Measurements from ENCODE around the gene MAN1A2. TPM values are rescaled to one million over a fixed set of nuclear protein-coding genes. Genes with fewer than 3 reads are reported as not detected.
A peak's percentile ranks its signal among the peaks of the same experiment; 100 is the strongest.
"Not testable (repeated sequence)": the region's sequence is repeated elsewhere in the genome, so short reads cannot be mapped to it uniquely, and the experiment has no call there.

Gene MAN1A2
- total and polyA plus RNA-seq, 4 experiments from 2014 or later, result 17.5 to 66.5 (median 40.6) TPM

- intact Hi-C loops (cut with micrococcal nuclease), result no loop called here
- no peaks in the 10 kb centered on the region for H3K27me3 Mint-ChIP-seq
- no peaks in the 10 kb centered on the region for H3K9me3 Mint-ChIP-seq
- Histone ChIP-seq H3K27ac (ENCODE audit: low read depth, low read length) (no peak overlapping the region), H3K4me1 (ENCODE audit: insufficient read depth, low read length) (no peaks in the 10 kb centered on the region), H3K36me3 (ENCODE audit: insufficient read depth, low read length) (no peaks in the 10 kb centered on the region), H3K27me3 (ENCODE audit: insufficient read depth, low read length) (no peaks in the 10 kb centered on the region), H3K4me3 (ENCODE audit: low read length in 2 of 2) (no peak overlapping the region), H3K9me3 (ENCODE audit: control insufficient read depth in 1 of 2, low read length in 2 of 2) (no peaks in the 10 kb centered on the region)
- H3K4me1 Mint-ChIP-seq, result peaks cover 13 to 27% (median 20%) of the 10 kb centered on the region in 4 donors
- CTCF ChIA-PET (ENCODE audit: partially characterized antibody), result interaction anchor here (0.9 kb wide), 1 partner anchor 99 kb away, joined by 3 read pairs; no protein-coding TSS in a partner anchor
- POLR2A ChIA-PET (ENCODE audit: partially characterized antibody), result no interaction called here
- H3K4me3 Mint-ChIP-seq, result no peak overlapping the region
- no peak overlapping the region for H3K27ac Mint-ChIP-seq
- no peaks in the 10 kb centered on the region for H3K36me3 Mint-ChIP-seq
- no peak for DNase-seq
Measured at GRCh38 chr1:117436513-117436912, 69.3 kb downstream of the MAN1A2 start.

GRCh38 chr1:117447661-117448060 is 80.4 kb downstream of the MAN1A2 start:
- no peaks in the 10 kb centered on the region for H3K27me3 ChIP-seq (ENCODE audit: insufficient read depth, low read length)
- Mint-ChIP-seq H3K4me1 (peaks cover 0 to 2% (median 0%) of the 10 kb centered on the region in 4 donors), H3K9me3 (peaks cover 4 to 22% (median 12%) of the 10 kb centered on the region in 8 donors), H3K27ac (peak overlapping the region in 1 of 7 donors; percentile 46), H3K27me3 (no peaks in the 10 kb centered on the region), H3K36me3 (peaks cover 60 to 75% of the 10 kb centered on the region in 2 donors), H3K4me3 (no peak overlapping the region)
- intact Hi-C loops (cut with micrococcal nuclease), result loop anchor here (5.0 kb wide), 1 partner anchor 50 kb away; no protein-coding TSS in a partner anchor
- H3K4me3 ChIP-seq (ENCODE audit: low read length in 2 of 2), result no peak overlapping the region
- no peaks in the 10 kb centered on the region for H3K9me3 ChIP-seq (ENCODE audit: control insufficient read depth in 1 of 2, low read length in 2 of 2)
- no peaks in the 10 kb centered on the region for H3K4me1 ChIP-seq (ENCODE audit: insufficient read depth, low read length)
- ChIA-PET CTCF (ENCODE audit: partially characterized antibody) (interaction anchor here (1.2 kb wide), 2 partner anchors 9 to 10 kb away, joined by 3 to 4 read pairs; no protein-coding TSS in a partner anchor), POLR2A (ENCODE audit: partially characterized antibody) (no interaction called here)
- no peak overlapping the region for H3K27ac ChIP-seq (ENCODE audit: low read depth, low read length)
- H3K36me3 ChIP-seq (ENCODE audit: insufficient read depth, low read length), result no peaks in the 10 kb centered on the region
- DNase-seq, result no peak

GRCh38 chr1:117452216-117452615 is 85.0 kb downstream of the MAN1A2 start:
- intact Hi-C loops (cut with micrococcal nuclease), result loop anchor here (10.0 kb wide), 1 partner anchor 87 kb away; the partner anchor contains the start of gene MAN1A2
- H3K4me3 ChIP-seq (ENCODE audit: low read length in 2 of 2), result no peak overlapping the region
- no peak for DNase-seq
- H3K27ac ChIP-seq (ENCODE audit: low read depth, low read length), result no peak overlapping the region
- H3K36me3 Mint-ChIP-seq, result peaks cover 63 to 75% of the 10 kb centered on the region in 2 donors
- H3K27ac Mint-ChIP-seq, result peak overlapping the region in 1 of 7 donors; percentile 48
- H3K27me3 ChIP-seq (ENCODE audit: insufficient read depth, low read length), result no peaks in the 10 kb centered on the region
- H3K4me1 Mint-ChIP-seq, result peaks cover 0 to 4% (median 2%) of the 10 kb centered on the region in 4 donors
- H3K9me3 Mint-ChIP-seq, result peaks cover 0 to 13% (median 6%) of the 10 kb centered on the region in 8 donors
- ChIA-PET CTCF (ENCODE audit: partially characterized antibody) (no interaction called here), POLR2A (ENCODE audit: partially characterized antibody) (no interaction called here)
- no peaks in the 10 kb centered on the region for H3K4me1 ChIP-seq (ENCODE audit: insufficient read depth, low read length)
- H3K27me3 Mint-ChIP-seq, result no peaks in the 10 kb centered on the region
- H3K4me3 Mint-ChIP-seq, result no peak overlapping the region
- H3K36me3 ChIP-seq (ENCODE audit: insufficient read depth, low read length), result no peaks in the 10 kb centered on the region
- H3K9me3 ChIP-seq (ENCODE audit: control insufficient read depth in 1 of 2, low read length in 2 of 2), result no peaks in the 10 kb centered on the region

GRCh38 chr1:117453958-117454357 is 86.7 kb downstream of the MAN1A2 start:
- H3K36me3 Mint-ChIP-seq, result peaks cover 51 to 65% of the 10 kb centered on the region in 2 donors

GRCh38 chr1:117458410-117458809 is 91.2 kb downstream of the MAN1A2 start:
- H3K27ac Mint-ChIP-seq; H3K4me3 ChIP-seq (ENCODE audit: low read length in 2 of 2); H3K27me3 Mint-ChIP-seq; H3K4me3 Mint-ChIP-seq; H3K36me3 ChIP-seq (ENCODE audit: insufficient read depth, low read length); H3K9me3 Mint-ChIP-seq; H3K4me1 ChIP-seq (ENCODE audit: insufficient read depth, low read length); DNase-seq; H3K9me3 ChIP-seq (ENCODE audit: control insufficient read depth in 1 of 2, low read length in 2 of 2); H3K27me3 ChIP-seq (ENCODE audit: insufficient read depth, low read length); H3K27ac ChIP-seq (ENCODE audit: low read depth, low read length); POLR2A ChIA-PET (ENCODE audit: partially characterized antibody); H3K4me1 Mint-ChIP-seq: not testable (repeated sequence)
- intact Hi-C loops (cut with micrococcal nuclease), result loop anchor here (10.0 kb wide), 1 partner anchor 94 kb away; the partner anchor contains the start of gene MAN1A2
- H3K36me3 Mint-ChIP-seq, result peaks cover 28 to 40% of the 10 kb centered on the region in 2 donors
- CTCF ChIA-PET (ENCODE audit: partially characterized antibody), result interaction anchor here (1.3 kb wide), 1 partner anchor 118 kb away, joined by 5 read pairs; no protein-coding TSS in a partner anchor

More at GRCh38 chr1:117453958-117454357, 86.7 kb downstream of the MAN1A2 start:
- CTCF ChIA-PET (ENCODE audit: partially characterized antibody), result no interaction called here
- Mint-ChIP-seq H3K9me3 (peaks cover 0 to 11% (median 5%) of the 10 kb centered on the region in 8 donors), H3K4me3 (no peak overlapping the region), H3K4me1 (peaks cover 0 to 4% (median under 1%) of the 10 kb centered on the region in 4 donors), H3K27me3 (no peaks in the 10 kb centered on the region), H3K27ac (no peak overlapping the region)
- H3K27me3 ChIP-seq (ENCODE audit: insufficient read depth, low read length), result no peaks in the 10 kb centered on the region
- H3K4me1 ChIP-seq (ENCODE audit: insufficient read depth, low read length), result no peaks in the 10 kb centered on the region
- intact Hi-C loops (cut with micrococcal nuclease), result loop anchor here (10.0 kb wide), 1 partner anchor 89 kb away; the partner anchor contains the start of gene MAN1A2
- DNase-seq, result no peak
- H3K36me3 ChIP-seq (ENCODE audit: insufficient read depth, low read length), result no peaks in the 10 kb centered on the region
- POLR2A ChIA-PET (ENCODE audit: partially characterized antibody), result no interaction called here
- no peak overlapping the region for H3K4me3 ChIP-seq (ENCODE audit: low read length in 2 of 2)
- H3K9me3 ChIP-seq (ENCODE audit: control insufficient read depth in 1 of 2, low read length in 2 of 2), result no peaks in the 10 kb centered on the region
- no peak overlapping the region for H3K27ac ChIP-seq (ENCODE audit: low read depth, low read length)

GRCh38 chr1:117466761-117467160 is 99.5 kb downstream of the MAN1A2 start:
- Histone ChIP-seq H3K36me3 (ENCODE audit: insufficient read depth, low read length) (no peaks in the 10 kb centered on the region), H3K4me1 (ENCODE audit: insufficient read depth, low read length) (no peaks in the 10 kb centered on the region), H3K27me3 (ENCODE audit: insufficient read depth, low read length) (no peaks in the 10 kb centered on the region), H3K9me3 (ENCODE audit: control insufficient read depth in 1 of 2, low read length in 2 of 2) (no peaks in the 10 kb centered on the region), H3K27ac (ENCODE audit: low read depth, low read length) (no peak overlapping the region), H3K4me3 (ENCODE audit: low read length in 2 of 2) (no peak overlapping the region)
- Mint-ChIP-seq H3K27ac (peak overlapping the region in 1 of 7 donors; percentile 13), H3K4me1 (no peaks in the 10 kb centered on the region), H3K9me3 (no peaks in the 10 kb centered on the region), H3K27me3 (no peaks in the 10 kb centered on the region), H3K36me3 (peaks cover 37 to 55% of the 10 kb centered on the region in 2 donors), H3K4me3 (no peak overlapping the region)
- intact Hi-C loops (cut with micrococcal nuclease), result no loop called here
- POLR2A ChIA-PET (ENCODE audit: partially characterized antibody), result no interaction called here
- DNase-seq, result no peak
- CTCF ChIA-PET (ENCODE audit: partially characterized antibody), result no interaction called here

- Mint-ChIP-seq H3K27ac (no peak overlapping the region), H3K4me3 (no peak overlapping the region), H3K9me3 (no peaks in the 10 kb centered on the region), H3K27me3 (no peaks in the 10 kb centered on the region), H3K36me3 (peaks cover 36 to 60% of the 10 kb centered on the region in 2 donors), H3K4me1 (no peaks in the 10 kb centered on the region)
- Histone ChIP-seq H3K27ac (ENCODE audit: low read depth, low read length) (no peak overlapping the region), H3K9me3 (ENCODE audit: control insufficient read depth in 1 of 2, low read length in 2 of 2) (no peaks in the 10 kb centered on the region), H3K27me3 (ENCODE audit: insufficient read depth, low read length) (no peaks in the 10 kb centered on the region), H3K4me1 (ENCODE audit: insufficient read depth, low read length) (no peaks in the 10 kb centered on the region), H3K36me3 (ENCODE audit: insufficient read depth, low read length) (no peaks in the 10 kb centered on the region), H3K4me3 (ENCODE audit: low read length in 2 of 2) (no peak overlapping the region)
- DNase-seq, result no peak
- POLR2A ChIA-PET (ENCODE audit: partially characterized antibody), result no interaction called here
- CTCF ChIA-PET (ENCODE audit: partially characterized antibody), result no interaction called here
- intact Hi-C loops (cut with micrococcal nuclease), result no loop called here
Measured at GRCh38 chr1:117467336-117467735, 100.1 kb downstream of the MAN1A2 start.

All from CD4-positive, alpha-beta memory T cell (primary cell).